ENCODE measurements around the gene SNX8. TPM values are rescaled to one million over a fixed set of nuclear protein-coding genes. Genes with fewer than 3 reads are reported as not detected.
A peak's percentile ranks its signal among the peaks of the same experiment; 100 is the strongest.

SNX8 gene
- total RNA-seq, 6 donors from 2014 or later, result 16.0 to 74.3 (median 41.2) TPM

DNA sequence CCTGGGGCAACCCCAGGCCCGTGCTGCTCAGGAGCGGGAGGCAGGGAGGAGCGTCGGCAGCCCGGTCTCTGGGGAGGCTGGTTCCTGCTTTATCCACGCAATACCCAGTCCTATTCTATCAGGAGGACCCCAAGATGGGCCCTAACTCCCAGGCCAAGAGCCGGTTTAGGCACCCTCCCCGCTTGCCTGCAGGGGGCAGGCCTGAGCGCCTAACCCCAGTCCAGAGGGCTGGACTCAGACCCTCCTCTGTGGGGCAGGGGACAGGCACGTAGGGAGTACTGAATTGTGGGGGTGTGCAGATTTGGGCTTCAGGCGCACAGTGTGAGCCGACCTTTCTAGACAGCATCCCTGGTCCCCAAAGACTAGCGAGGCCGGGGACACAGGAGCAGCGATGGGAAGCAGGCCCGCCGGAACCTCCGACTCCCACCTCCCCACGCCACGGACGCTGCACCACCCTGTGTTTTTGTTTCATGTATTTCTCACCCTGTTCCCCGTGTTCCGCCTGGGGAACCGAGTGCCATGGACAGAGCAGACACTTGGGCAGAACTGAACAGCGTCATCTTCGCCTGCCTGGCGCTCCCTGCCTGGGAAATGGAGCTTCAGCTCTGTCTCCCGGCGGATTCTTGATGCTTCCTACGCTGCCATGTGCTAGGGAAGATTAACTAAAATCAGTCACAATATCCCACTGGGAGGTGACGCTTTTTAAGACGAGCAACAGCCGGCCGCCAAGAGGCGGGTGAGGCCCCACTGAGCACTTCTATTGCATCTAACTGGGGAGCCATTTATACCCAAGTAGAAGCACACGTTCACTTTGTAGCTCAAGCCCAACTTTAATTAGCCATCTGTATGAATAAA is 66.9 kb downstream of the SNX8 start:
- no peak for ATAC-seq (ENCODE audit: low FRiP score in 2 of 2)
- peak in 1 of 2 donors; percentile 83 for DNase-seq
- WGBS, 2 donors, result 82 to 90% methylated on average over 27 to 36 of the region's 36 CpGs
- no peaks in the 10 kb centered on the region for H3K36me3 ChIP-seq
- H3K4me1 ChIP-seq, result peaks cover 10 to 33% (median 27%) of the 10 kb centered on the region in 4 donors
- no peaks in the 10 kb centered on the region for H3K9me3 ChIP-seq
- no peak overlapping the region for H3K27ac ChIP-seq
- no peak overlapping the region for H3K4me3 ChIP-seq
- no peaks in the 10 kb centered on the region for H3K27me3 ChIP-seq
- TF ChIP-seq, protein P1, sequence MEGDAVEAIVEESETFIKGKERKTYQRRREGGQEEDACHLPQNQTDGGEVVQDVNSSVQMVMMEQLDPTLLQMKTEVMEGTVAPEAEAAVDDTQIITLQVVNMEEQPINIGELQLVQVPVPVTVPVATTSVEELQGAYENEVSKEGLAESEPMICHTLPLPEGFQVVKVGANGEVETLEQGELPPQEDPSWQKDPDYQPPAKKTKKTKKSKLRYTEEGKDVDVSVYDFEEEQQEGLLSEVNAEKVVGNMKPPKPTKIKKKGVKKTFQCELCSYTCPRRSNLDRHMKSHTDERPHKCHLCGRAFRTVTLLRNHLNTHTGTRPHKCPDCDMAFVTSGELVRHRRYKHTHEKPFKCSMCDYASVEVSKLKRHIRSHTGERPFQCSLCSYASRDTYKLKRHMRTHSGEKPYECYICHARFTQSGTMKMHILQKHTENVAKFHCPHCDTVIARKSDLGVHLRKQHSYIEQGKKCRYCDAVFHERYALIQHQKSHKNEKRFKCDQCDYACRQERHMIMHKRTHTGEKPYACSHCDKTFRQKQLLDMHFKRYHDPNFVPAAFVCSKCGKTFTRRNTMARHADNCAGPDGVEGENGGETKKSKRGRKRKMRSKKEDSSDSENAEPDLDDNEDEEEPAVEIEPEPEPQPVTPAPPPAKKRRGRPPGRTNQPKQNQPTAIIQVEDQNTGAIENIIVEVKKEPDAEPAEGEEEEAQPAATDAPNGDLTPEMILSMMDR (IDR thresholded peaks at IDR 0.05), result peak; percentile 43 to 66 (median 52)
- no peak for TF ChIP-seq POLR2AphosphoS5 (IDR thresholded peaks at IDR 0.05)

DNA sequence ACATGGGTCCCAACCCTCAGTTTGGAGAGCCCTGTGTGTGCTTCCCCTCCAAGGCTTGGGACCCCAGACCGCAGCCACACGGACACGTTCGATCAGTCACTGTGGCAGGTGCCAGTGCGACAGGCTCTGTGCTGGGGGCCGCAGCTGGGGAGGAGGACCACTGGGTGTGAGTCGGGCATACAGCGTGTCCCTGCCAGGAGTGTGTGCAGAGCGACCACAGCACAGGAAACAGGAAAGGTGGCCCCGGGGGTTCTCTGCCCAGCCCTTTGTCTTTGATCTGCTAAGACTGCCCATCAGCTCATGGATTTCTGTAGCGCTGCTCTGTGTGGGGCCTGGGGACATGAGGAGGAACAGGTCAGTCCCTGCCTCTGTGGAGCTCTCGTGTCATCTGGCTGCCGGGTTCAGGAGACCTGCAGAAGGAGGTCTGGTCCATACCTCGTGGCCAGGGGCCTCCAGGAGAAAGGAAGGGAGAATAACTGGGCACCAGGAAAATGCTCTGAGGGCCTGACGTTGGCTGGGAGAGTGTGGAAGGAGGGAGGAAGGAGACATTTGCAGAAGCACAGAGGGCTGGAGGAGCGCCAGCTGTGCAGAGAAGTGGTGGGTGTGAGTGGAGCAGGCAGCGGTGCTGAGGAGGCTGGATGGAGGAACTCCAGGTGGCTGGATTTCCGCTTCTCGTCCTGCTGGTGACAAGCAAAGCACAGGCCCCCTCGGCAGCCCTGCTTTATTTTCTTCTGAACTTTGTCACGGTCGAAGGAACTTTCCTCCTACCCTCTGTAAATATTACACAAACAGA is 68.2 kb downstream of the SNX8 start:
- Histone ChIP-seq H3K36me3 (no peaks in the 10 kb centered on the region), H3K27ac (no peak overlapping the region), H3K9me3 (no peaks in the 10 kb centered on the region), H3K27me3 (no peaks in the 10 kb centered on the region), H3K4me1 (peaks cover 12 to 41% (median 31%) of the 10 kb centered on the region in 4 donors), H3K4me3 (no peak overlapping the region)
- ATAC-seq (ENCODE audit: low FRiP score in 2 of 2), result no peak
- 38 to 39% methylated on average over 9 to 22 of the region's 22 CpGs for WGBS, 2 donors
- TF ChIP-seq, protein P1 (IDR thresholded peaks at IDR 0.05), result no peak
- TF ChIP-seq POLR2AphosphoS5 (IDR thresholded peaks at IDR 0.05), result no peak
- DNase-seq, result peak; percentile 36 to 37

DNA sequence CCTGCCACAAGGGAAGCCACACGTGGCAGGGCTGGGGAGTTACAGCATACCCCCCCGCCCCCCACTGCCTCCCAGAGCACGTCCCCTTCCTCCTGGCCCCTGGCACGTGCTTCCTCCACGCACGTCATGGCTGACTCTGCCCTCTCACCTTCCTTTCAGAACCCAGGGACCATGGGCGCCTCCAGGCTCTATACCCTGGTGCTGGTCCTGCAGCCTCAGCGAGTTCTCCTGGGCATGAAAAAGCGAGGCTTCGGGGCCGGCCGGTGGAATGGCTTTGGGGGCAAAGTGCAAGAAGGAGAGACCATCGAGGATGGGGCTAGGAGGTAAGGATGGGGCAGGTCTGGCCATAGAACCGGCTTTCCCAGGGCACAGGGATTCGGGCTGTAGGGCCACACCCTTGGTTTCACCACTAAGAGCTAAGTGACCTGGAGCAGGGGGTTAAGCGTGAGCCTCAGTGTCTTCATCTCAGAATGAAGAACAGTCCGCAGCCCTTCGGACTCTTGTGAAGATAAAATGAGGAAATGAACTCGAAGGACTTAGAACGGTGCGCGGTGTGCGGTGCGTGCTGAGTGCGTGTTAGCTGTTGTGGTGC is 69.7 kb downstream of the SNX8 start:
- Histone ChIP-seq H3K27ac (no peak overlapping the region), H3K36me3 (peaks cover 0 to 3% (median under 1%) of the 10 kb centered on the region in 4 donors), H3K27me3 (no peaks in the 10 kb centered on the region), H3K4me1 (peaks cover 14 to 51% (median 36%) of the 10 kb centered on the region in 4 donors), H3K9me3 (no peaks in the 10 kb centered on the region), H3K4me3 (no peak overlapping the region)
- TF ChIP-seq, protein P1 (IDR thresholded peaks at IDR 0.05), result no peak
- TF ChIP-seq POLR2AphosphoS5 (IDR thresholded peaks at IDR 0.05) (no peak), POLR2A (IDR thresholded peaks at IDR 0.05) (no peak), EP300 (IDR thresholded peaks at IDR 0.05) (no peak)
- no peak for ATAC-seq (ENCODE audit: low FRiP score in 2 of 2)
- WGBS, 2 donors, result 78 to 88% methylated on average over 24 to 25 of the region's 25 CpGs
- no peak for DNase-seq

DNA sequence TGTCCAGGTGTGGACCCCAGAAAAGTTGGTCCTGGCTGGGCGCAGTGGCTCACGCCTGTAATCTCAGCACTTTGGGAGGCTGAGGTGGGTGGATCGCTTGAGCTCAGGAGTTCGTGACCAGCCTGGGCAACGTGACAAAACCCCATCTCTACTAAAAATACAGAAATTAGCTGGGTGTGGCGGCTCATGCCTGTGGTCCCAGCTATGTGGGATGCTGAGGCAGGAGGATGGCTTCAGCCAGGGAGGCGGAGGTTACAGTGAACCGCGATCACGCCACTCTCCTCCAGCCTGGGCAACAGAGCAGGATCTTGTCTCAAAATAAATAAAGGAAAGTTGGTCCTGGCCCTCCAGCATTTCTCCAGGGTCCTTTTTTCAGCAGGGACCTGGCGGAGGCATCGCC is 70.8 kb downstream of the SNX8 start:
- ATAC-seq (ENCODE audit: low FRiP score in 2 of 2), result no peak
- no peaks in the 10 kb centered on the region for H3K9me3 ChIP-seq
- 91 to 96% methylated on average over 11 to 12 of the region's 12 CpGs for WGBS, 2 donors

More for the DNA sequence above, 70.8 kb downstream of the SNX8 start:
- Histone ChIP-seq H3K36me3 (peaks cover 0 to 11% (median 8%) of the 10 kb centered on the region in 4 donors), H3K4me3 (no peak overlapping the region), H3K27ac (no peak overlapping the region), H3K4me1 (peaks cover 8 to 42% (median 28%) of the 10 kb centered on the region in 4 donors), H3K27me3 (no peaks in the 10 kb centered on the region)
- DNase-seq, result no peak
- TF ChIP-seq POLR2A (IDR thresholded peaks at IDR 0.05) (no peak), EP300 (IDR thresholded peaks at IDR 0.05) (no peak), POLR2AphosphoS5 (IDR thresholded peaks at IDR 0.05) (no peak)
- TF ChIP-seq, protein P1 (IDR thresholded peaks at IDR 0.05), result no peak
